ENCODE measurements around the gene PATJ.

Gene PATJ

GRCh38 chr1:62196086-62196690, 453.9 kb downstream of the PATJ start:
- no peak for TF ChIP-seq CTCF (IDR thresholded peaks at IDR 0.05)
- peaks cover 68% of the 10 kb centered on the region for H3K27me3 ChIP-seq
- H3K9me3 ChIP-seq = no peaks in the 10 kb centered on the region
- peaks cover 0 to 6% of the 10 kb centered on the region in 2 experiments for H3K4me1 ChIP-seq (ENCODE audit: control insufficient read depth in 1 of 2, insufficient read depth in 1 of 2, low read depth in 1 of 2, low read length in 1 of 2)
- H3K4me3 ChIP-seq (ENCODE audit: low read depth in 1 of 2, low read length in 1 of 2) = no peak overlapping the region
- H3K36me3 ChIP-seq = no peaks in the 10 kb centered on the region
- H3K27ac ChIP-seq = no peak overlapping the region

DNA sequence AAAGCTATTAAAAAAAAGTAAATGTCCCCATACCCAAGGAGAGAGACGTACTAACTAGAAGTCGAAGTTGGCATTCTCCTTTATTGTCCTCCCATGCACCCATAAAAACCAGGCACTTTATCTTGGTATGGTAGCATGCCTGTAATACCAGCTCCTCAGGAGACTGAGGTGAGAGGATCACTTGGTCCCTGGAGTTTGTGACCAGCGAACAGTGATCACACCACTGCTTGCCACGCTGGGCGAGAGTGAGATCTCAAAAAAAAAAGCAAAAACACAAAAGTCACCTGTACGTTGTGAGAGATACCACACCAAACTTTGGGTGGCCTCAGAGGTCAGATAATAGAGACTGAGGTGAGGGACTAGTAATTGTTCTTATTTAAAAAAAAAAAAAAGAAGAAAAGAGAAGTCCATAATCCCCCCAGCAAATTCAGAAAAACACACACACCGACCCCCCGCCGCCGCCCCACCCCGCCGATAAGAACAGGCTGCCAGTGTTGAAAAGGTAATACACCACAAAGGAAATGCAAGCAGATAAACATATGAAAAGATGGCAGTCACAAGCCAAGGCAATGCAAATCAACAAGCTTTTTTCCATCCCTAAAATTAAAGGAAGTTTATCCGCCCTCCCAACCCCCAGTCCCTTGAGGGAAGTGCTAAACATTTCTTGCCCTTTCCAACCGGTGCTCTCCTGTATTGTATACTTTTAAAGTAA, 455.9 kb downstream of the PATJ start:
- H3K36me3 ChIP-seq = no peaks in the 10 kb centered on the region
- no peak overlapping the region for H3K27ac ChIP-seq
- H3K4me1 ChIP-seq (ENCODE audit: control insufficient read depth in 1 of 2, insufficient read depth in 1 of 2, low read depth in 1 of 2, low read length in 1 of 2) = peaks cover 0 to 6% of the 10 kb centered on the region in 2 experiments
- TF ChIP-seq CTCF (IDR thresholded peaks at IDR 0.05) = no peak
- no peaks in the 10 kb centered on the region for H3K9me3 ChIP-seq
- no peak overlapping the region for H3K4me3 ChIP-seq (ENCODE audit: low read depth in 1 of 2, low read length in 1 of 2)
- H3K27me3 ChIP-seq = peaks cover 65% of the 10 kb centered on the region

DNA sequence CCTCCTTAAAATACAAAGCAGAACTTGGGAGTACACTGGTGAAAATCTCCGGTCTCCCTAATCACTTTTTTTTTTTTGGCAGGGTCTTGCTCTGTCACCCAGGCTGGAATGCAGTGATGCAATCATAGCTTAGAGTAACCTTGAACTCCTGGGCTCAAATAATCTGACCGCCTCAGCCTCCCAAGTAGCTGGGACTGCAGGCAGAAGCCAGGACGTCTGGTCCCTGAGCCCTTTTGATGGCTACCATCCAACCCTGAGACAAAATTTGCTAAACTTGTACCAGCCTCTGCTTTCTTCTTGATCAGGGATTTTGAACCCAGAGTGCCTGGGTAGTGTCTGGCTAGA, 456.5 kb downstream of the PATJ start:
- Histone ChIP-seq H3K4me3 (ENCODE audit: low read depth in 1 of 2, low read length in 1 of 2) (no peak overlapping the region), H3K27ac (no peak overlapping the region), H3K4me1 (ENCODE audit: control insufficient read depth in 1 of 2, insufficient read depth in 1 of 2, low read depth in 1 of 2, low read length in 1 of 2) (peaks cover 0 to 6% of the 10 kb centered on the region in 2 experiments), H3K27me3 (peaks cover 60% of the 10 kb centered on the region), H3K36me3 (no peaks in the 10 kb centered on the region), H3K9me3 (no peaks in the 10 kb centered on the region)
- no peak for TF ChIP-seq CTCF (IDR thresholded peaks at IDR 0.05)

DNA sequence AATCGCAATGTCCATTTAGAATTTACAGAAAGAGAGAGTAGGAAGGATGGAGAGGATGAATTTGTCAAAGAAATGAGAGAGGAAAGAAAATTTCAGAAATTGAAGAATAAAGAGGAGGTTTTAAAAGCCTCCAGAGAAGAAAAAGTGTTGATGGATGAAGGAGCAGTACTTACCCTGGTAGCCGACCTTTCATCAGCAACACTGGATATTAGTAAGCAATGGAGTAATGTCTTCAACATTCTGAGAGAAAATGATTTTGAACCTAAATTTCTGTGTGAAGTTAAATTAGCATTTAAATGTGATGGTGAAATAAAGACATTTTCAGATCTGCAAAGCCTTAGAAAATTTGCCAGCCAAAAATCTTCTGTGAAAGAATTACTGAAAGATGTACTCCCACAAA, 464.9 kb downstream of the PATJ start:
- no peaks in the 10 kb centered on the region for H3K36me3 ChIP-seq
- no peaks in the 10 kb centered on the region for H3K27me3 ChIP-seq
- H3K4me3 ChIP-seq (ENCODE audit: low read depth in 1 of 2, low read length in 1 of 2) = no peak overlapping the region
- H3K4me1 ChIP-seq (ENCODE audit: control insufficient read depth in 1 of 2, insufficient read depth in 1 of 2, low read depth in 1 of 2, low read length in 1 of 2) = no peaks in the 10 kb centered on the region
- no peak overlapping the region for H3K27ac ChIP-seq
- no peaks in the 10 kb centered on the region for H3K9me3 ChIP-seq
- TF ChIP-seq CTCF (IDR thresholded peaks at IDR 0.05) = no peak

DNA sequence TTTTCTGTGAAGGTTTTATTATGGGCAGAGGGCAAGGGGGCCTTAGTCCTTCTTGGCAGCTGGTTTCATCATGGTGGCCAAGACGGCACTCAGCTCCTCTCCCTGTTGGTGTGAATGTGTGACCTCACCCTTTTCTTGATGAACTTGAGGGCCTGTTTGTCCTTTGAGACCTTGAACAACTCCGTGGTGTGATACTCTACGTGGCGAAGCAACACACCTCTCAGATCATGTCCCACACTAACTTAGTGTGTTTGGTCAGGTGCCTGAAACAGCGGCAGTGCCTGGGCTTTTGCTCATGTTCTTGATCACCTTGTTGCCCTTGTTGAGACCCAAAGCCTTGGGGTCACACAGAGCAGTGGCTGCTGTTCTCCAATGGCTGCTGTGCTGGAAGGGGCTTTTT, 465.8 kb downstream of the PATJ start:
- H3K36me3 ChIP-seq = no peaks in the 10 kb centered on the region
- no peak overlapping the region for H3K4me3 ChIP-seq (ENCODE audit: low read depth in 1 of 2, low read length in 1 of 2)
- H3K9me3 ChIP-seq = no peaks in the 10 kb centered on the region
- H3K27me3 ChIP-seq = no peaks in the 10 kb centered on the region
- TF ChIP-seq CTCF (IDR thresholded peaks at IDR 0.05) = no peak
- H3K27ac ChIP-seq = no peak overlapping the region
- H3K4me1 ChIP-seq (ENCODE audit: control insufficient read depth in 1 of 2, insufficient read depth in 1 of 2, low read depth in 1 of 2, low read length in 1 of 2) = no peaks in the 10 kb centered on the region

Data from neutrophil (primary cell).